Activated T-cell treated with anti-CD3 and anti-CD28 coated beads, Interleukin-2, amount 50 U/mL, for 24 hours (primary cell): ENCODE measurements around the gene CDH4.

Experiments
- DNase-seq: peaks from one replicate; pipeline ENCODE4 v3.0.0-alpha.2; 2020
- H3K27ac Mint-ChIP-seq: 2 replicates; pipeline ENCODE4 v1.8.0; 2020; ENCODE audit warnings: mild to moderate bottlenecking, mixed read lengths
- H3K27me3 Mint-ChIP-seq: 2 replicates; pipeline ENCODE4 v1.8.0; 2020; ENCODE audit warnings: mixed read lengths
- H3K36me3 Mint-ChIP-seq: 2 replicates; pipeline ENCODE4 v1.8.0; 2020; ENCODE audit warnings: low read depth, mixed read lengths
- H3K4me1 Mint-ChIP-seq: 2 replicates; pipeline ENCODE4 v1.8.0; 2020; ENCODE audit warnings: low read depth, mixed read lengths
- H3K4me3 Mint-ChIP-seq: 2 replicates; pipeline ENCODE4 v1.8.0; 2020; ENCODE audit warnings: mild to moderate bottlenecking, moderate library complexity, mixed read lengths
- H3K9me3 Mint-ChIP-seq: 2 replicates; pipeline ENCODE4 v1.8.0; 2020; ENCODE audit warnings: mixed read lengths

CDH4 gene

DNA sequence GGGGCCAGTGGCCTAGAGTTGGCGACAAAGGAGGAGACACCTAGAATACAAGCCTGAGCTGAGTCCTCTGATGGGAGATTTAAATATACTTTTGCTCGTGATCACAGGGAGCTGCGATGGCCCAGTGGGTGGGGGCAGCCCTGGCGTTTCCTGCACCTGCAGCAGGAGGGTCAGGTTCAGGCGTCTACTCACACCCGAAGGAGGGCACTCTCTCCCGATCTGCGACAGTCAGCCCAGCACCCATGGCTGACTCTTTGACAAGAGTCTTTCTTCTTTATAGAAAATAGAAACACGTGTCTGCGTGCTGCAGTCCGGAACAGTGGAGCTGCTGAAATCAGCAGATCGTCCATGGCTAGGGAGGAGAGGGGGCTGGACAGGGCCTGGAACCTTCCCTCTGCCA lies 338.2 kb downstream of the CDH4 start:
- H3K36me3 Mint-ChIP-seq: no peaks in the 10 kb centered on the region
- peaks cover 16% of the 10 kb centered on the region for H3K9me3 Mint-ChIP-seq
- DNase-seq: no peak
- no peaks in the 10 kb centered on the region for H3K4me1 Mint-ChIP-seq
- peaks cover 8% of the 10 kb centered on the region for H3K27me3 Mint-ChIP-seq
- H3K27ac Mint-ChIP-seq: no peak overlapping the region
- no peak overlapping the region for H3K4me3 Mint-ChIP-seq

DNA sequence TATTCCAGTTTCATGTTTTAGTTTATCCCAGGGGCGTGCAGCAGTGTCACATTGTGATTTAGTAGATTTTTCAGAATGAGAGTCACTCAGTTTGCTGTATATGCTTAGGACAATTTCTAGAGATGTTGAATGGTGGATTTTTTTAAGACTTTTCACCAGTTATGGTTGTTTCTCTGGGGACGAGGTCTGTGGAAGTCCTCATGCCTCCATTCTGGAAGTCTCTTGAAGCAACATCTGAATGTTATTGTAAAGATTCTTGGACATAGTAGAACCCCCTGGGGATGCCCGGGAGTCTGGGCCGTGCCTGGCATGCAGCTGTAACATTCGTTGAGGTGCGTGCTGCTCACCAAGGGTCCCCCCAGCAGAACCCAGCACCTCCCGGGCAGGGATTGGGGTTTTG lies 341.5 kb downstream of the CDH4 start:
- Mint-ChIP-seq H3K9me3 (peaks cover 20% of the 10 kb centered on the region), H3K27me3 (peaks cover 7% of the 10 kb centered on the region), H3K4me1 (no peaks in the 10 kb centered on the region), H3K4me3 (no peak overlapping the region), H3K36me3 (no peaks in the 10 kb centered on the region), H3K27ac (no peak overlapping the region)
- no peak for DNase-seq

DNA sequence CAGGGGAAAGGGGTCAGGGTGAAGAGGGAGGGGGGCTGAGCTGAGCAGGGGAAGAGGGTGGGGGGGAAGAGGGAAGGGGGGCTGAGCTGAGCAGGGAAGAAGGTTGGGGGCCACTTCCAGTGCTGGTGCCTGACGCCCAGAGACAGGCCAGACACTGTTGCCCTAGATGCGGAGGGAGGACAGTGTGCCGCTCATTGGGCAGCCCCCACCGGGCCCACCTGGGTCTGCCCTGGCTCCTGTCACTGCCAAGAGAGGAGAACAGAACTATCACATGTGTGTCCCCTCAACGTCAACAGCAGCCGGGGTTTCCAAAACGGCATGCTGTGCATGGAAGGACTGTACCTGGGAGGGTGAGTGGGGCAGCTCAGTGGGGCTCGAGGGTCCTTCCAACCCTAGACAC lies 342.1 kb downstream of the CDH4 start:
- Mint-ChIP-seq H3K4me1 (no peaks in the 10 kb centered on the region), H3K9me3 (peaks cover 20% of the 10 kb centered on the region), H3K36me3 (no peaks in the 10 kb centered on the region), H3K27ac (no peak overlapping the region), H3K27me3 (no peaks in the 10 kb centered on the region), H3K4me3 (no peak overlapping the region)
- no peak for DNase-seq

DNA sequence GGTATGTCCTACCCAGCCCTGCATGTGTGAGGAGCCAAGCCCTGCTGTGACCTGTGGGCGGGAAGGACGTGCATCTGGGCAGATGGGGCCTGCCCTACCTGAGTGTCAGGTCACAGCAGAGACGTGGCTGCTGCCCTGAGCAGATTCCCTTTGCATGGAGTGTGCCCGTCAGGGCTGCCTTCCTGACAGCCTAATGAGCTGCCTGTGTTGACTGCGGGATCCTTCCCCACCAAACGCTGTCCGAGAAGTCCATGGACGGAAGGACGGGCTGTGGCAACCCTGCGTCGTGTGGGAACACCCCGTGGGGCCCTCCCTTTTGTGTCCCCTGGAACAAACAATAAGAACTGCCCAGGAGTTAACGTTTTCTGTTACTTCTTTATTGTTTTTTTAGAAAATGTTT lies 343.2 kb downstream of the CDH4 start:
- Mint-ChIP-seq H3K27ac (no peak overlapping the region), H3K4me1 (no peaks in the 10 kb centered on the region), H3K9me3 (peaks cover 20% of the 10 kb centered on the region), H3K36me3 (no peaks in the 10 kb centered on the region), H3K27me3 (no peaks in the 10 kb centered on the region), H3K4me3 (no peak overlapping the region)
- DNase-seq: no peak

DNA sequence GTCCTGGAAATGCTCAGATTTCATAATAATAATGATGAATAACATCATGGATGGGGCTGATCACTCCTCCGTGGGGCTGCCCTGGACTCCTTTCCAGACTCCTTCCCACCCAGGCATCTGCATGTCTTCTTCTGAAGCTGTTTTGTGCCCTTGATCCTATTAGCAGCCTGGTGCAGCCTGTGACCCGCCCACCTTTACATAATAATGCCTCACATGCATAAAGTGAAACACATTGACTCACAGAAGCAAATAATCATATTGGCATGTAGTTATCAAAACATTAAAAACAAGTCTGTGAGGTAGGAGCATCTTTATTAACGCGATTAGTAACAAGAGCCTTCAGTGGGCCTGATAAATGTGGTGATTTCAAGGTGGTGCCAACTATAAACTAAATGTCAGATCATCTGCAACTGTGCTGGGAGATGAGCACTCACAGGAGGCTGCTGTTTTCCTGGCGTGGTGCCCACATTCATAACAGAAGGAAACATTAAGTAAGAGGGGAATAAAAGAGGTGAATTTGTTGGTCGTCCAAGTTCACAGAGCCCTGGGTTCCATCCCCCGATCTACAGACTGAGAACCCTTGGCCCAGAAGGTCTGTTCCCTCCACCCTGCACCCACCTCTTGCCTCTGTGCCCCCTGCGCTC lies 344.7 kb downstream of the CDH4 start:
- Mint-ChIP-seq H3K9me3 (peaks cover 16% of the 10 kb centered on the region), H3K27me3 (no peaks in the 10 kb centered on the region), H3K4me3 (no peak overlapping the region), H3K4me1 (no peaks in the 10 kb centered on the region), H3K27ac (no peak overlapping the region), H3K36me3 (no peaks in the 10 kb centered on the region)
- no peak for DNase-seq

DNA sequence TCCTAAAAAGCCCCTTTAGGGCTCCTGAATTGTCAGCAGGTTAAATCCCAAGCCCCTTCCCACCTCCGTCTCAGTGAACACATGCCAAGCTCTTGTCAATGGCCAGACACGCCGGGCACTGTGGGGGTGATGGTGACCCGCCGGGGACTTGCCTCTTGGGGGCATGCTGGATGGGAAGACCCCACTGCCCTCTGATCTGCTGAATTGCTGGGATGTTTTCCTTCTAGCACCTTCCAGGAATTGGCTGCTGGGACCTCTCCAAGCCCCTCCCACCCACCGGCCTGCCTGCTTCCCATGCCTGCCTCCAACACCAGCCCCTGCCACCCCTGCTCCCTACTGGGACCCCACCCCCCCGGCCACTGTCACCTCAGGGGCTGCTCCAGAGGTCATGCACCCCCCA lies 345.9 kb downstream of the CDH4 start:
- DNase-seq: no peak
- peaks cover 9% of the 10 kb centered on the region for H3K9me3 Mint-ChIP-seq
- no peak overlapping the region for H3K27ac Mint-ChIP-seq
- H3K4me1 Mint-ChIP-seq: no peaks in the 10 kb centered on the region
- no peak overlapping the region for H3K4me3 Mint-ChIP-seq
- no peaks in the 10 kb centered on the region for H3K27me3 Mint-ChIP-seq
- H3K36me3 Mint-ChIP-seq: no peaks in the 10 kb centered on the region

DNA sequence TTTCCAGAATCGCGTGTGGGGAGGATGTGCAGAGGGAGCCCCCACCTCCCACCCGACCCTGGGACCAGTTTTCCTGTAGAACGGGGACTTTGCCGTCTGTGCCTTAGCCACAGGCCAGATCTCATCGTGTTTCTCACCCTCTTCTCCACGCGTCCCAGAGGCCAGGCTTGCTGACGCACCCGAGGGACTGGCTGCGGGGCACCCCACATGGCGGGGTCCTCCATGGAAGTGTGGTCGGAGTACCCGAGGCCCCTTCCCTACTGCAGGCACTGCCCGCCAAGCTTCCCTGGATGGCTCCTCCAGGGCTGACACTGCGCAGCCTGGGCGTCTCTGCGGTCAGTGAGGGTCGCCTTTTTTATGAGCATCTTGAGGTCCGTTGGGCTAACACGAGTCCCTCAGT lies 346.5 kb downstream of the CDH4 start:
- Mint-ChIP-seq H3K27ac (no peak overlapping the region), H3K9me3 (peaks cover 4% of the 10 kb centered on the region), H3K36me3 (no peaks in the 10 kb centered on the region), H3K27me3 (no peaks in the 10 kb centered on the region), H3K4me1 (no peaks in the 10 kb centered on the region), H3K4me3 (no peak overlapping the region)
- DNase-seq: no peak

DNA sequence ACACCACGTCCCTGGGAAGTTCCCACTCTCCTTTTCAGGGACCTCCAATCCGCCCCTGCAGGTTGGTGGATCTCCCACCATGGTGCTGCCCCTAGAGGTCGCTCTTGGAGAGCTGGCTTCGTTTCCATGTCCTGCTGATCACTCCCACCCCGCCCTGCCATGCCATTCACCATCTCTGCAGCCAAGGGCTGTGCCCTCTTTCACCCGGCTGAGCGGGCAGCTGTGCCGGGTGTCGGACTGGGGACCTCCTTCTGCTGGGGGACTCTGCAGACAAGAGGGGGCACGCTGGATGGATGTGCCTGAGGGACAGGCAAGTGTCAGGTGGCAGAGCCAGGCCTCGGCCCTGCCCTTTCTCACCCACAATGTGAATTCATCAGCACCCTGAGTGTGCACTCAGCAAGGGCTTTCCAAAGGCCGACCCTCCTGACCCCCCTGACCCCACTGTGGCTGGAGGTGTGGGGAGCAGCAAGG lies 347.0 kb downstream of the CDH4 start:
- Mint-ChIP-seq H3K9me3 (peaks cover 4% of the 10 kb centered on the region), H3K27ac (no peak overlapping the region)

DNA sequence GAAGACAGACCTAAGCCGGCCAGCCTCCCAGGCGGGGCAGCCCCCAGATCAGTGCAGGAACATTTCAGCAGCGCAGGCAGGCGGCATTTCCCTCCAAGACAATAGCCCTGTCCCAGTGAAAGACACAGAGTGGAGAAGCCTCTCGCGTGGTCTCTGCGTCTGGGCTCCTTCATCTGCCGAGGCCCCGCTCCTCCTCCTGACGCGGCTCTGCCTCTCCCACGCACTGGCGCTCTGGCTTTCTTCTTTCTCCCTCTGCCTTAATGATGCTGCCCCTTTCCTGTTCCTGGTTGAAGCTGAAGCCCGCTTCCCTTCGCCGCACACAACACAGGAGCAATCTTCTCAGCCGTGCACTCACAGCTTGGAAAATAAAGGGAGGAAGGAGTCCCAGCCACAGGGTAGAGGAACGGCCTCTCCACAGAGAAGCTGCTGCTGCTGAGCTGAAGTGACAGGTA lies 347.5 kb downstream of the CDH4 start:
- no peaks in the 10 kb centered on the region for H3K36me3 Mint-ChIP-seq
- no peak overlapping the region for H3K27ac Mint-ChIP-seq
- DNase-seq: no peak
- H3K9me3 Mint-ChIP-seq: peaks cover 4% of the 10 kb centered on the region
- H3K4me1 Mint-ChIP-seq: no peaks in the 10 kb centered on the region
- no peaks in the 10 kb centered on the region for H3K27me3 Mint-ChIP-seq
- no peak overlapping the region for H3K4me3 Mint-ChIP-seq

More for the DNA sequence above, 347.0 kb downstream of the CDH4 start:
- Mint-ChIP-seq H3K27me3 (no peaks in the 10 kb centered on the region), H3K4me3 (no peak overlapping the region), H3K36me3 (no peaks in the 10 kb centered on the region), H3K4me1 (no peaks in the 10 kb centered on the region)
- DNase-seq: no peak

DNA sequence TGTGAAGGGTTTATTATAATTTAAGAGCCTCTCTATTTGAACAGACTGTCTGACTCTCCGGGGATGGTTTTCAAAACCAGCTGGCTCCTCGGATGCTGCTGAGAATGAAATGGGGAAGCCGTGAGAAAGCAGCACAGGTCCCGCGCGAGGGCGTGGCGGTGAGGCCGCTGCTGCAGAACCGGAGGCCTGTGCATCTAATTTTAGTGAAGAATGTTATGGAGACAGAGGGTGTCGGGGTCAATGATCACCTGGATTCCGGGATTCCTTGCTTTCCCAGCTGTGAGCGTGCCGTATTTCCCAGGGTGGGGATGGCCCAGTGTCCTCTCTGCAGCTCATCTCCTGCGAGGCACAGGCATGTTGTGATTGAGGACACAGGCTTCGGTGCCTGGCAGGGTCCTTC lies 348.0 kb downstream of the CDH4 start:
- DNase-seq: no peak
- peaks cover 4% of the 10 kb centered on the region for H3K9me3 Mint-ChIP-seq
- no peaks in the 10 kb centered on the region for H3K4me1 Mint-ChIP-seq
- H3K27me3 Mint-ChIP-seq: no peaks in the 10 kb centered on the region
- no peaks in the 10 kb centered on the region for H3K36me3 Mint-ChIP-seq
- H3K27ac Mint-ChIP-seq: no peak overlapping the region
- H3K4me3 Mint-ChIP-seq: no peak overlapping the region

DNA sequence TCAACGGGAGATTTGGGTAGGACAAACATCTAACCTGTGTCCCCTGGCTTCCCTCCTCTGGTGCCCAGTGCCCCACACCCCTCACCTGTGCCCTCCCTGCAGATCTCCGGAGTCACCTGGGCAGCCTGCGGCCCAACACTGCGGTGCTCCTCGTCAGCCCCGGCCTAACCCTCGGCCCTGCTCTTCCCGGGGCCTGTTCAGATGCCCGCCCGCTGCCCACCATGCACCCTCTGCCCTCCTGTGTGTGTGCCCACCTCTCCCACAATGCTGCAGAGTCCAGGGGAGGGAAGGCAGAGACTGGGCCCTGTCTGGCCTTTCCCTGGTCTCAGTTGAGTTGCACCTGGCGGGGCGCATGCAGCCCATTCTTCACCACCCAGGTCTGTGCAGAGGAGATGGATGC lies 349.3 kb downstream of the CDH4 start:
- H3K9me3 Mint-ChIP-seq: no peaks in the 10 kb centered on the region
- no peak for DNase-seq
- no peak overlapping the region for H3K27ac Mint-ChIP-seq
- H3K36me3 Mint-ChIP-seq: no peaks in the 10 kb centered on the region
- H3K4me1 Mint-ChIP-seq: no peaks in the 10 kb centered on the region
- H3K4me3 Mint-ChIP-seq: no peak overlapping the region
- no peaks in the 10 kb centered on the region for H3K27me3 Mint-ChIP-seq

DNA sequence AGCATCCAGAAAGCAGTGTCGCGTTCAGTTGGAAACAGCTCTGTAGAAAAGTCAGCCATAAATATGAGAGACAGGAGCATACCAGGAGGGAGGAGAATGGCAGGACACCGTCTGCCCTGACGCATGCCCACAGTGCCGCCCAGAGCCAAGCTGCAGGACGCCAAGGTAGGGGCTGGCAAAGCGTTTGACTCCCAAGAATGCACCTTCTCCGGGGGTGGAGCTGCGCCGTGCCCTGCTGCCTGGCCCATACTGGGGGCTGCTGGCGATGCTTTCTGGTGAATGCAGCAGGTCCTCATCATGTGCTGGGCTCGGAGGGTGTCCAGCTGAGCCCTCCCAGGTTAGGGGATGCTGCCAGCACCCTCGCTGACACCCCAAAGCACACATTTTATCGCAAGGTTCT lies 349.8 kb downstream of the CDH4 start:
- H3K36me3 Mint-ChIP-seq: no peaks in the 10 kb centered on the region
- DNase-seq: no peak
- no peak overlapping the region for H3K27ac Mint-ChIP-seq
- no peak overlapping the region for H3K4me3 Mint-ChIP-seq
- H3K9me3 Mint-ChIP-seq: no peaks in the 10 kb centered on the region
- H3K4me1 Mint-ChIP-seq: no peaks in the 10 kb centered on the region
- no peaks in the 10 kb centered on the region for H3K27me3 Mint-ChIP-seq

DNA sequence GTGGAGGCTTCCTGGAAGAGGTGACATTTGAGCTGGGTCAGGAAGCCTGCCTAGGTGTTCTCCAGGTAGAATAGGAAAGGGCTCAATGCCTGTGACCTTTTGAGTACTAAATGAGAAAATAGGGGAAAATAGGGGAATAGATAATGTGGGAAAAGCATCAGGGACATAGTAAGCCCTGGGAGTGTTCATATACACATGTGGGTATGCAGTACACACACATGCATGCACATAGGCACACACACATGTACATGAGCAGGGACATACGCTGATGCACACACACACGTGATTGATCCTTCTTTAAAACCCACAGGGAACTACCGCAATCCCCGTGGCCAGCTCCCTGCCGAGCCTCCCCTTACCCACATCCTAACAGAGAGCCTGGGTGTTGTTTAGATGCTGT lies 351.7 kb downstream of the CDH4 start:
- Mint-ChIP-seq H3K4me3 (no peak overlapping the region), H3K9me3 (no peaks in the 10 kb centered on the region), H3K4me1 (no peaks in the 10 kb centered on the region), H3K27me3 (no peaks in the 10 kb centered on the region), H3K27ac (no peak overlapping the region), H3K36me3 (no peaks in the 10 kb centered on the region)
- DNase-seq: no peak

DNA sequence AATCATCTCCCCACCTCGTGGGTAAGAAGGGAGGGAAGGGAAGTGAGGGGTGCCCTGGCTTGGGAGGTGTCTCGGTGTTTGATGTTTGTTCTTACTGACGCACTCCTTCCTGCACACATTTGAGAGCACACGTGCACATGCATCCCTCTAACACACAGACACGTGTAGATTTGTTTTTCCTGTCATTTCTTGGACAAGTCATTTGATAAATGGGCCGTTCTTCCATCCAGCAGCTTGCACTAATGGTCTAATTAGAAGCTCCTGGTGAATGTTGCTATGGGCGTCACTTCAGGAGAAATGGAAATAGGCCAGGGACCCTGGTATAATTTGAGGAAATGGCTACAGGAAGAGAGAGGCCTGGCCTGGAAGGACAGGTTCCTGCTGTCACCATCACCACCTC lies 352.5 kb downstream of the CDH4 start:
- Mint-ChIP-seq H3K9me3 (no peaks in the 10 kb centered on the region), H3K27me3 (no peaks in the 10 kb centered on the region), H3K27ac (no peak overlapping the region), H3K36me3 (no peaks in the 10 kb centered on the region), H3K4me1 (no peaks in the 10 kb centered on the region), H3K4me3 (no peak overlapping the region)
- no peak for DNase-seq

DNA sequence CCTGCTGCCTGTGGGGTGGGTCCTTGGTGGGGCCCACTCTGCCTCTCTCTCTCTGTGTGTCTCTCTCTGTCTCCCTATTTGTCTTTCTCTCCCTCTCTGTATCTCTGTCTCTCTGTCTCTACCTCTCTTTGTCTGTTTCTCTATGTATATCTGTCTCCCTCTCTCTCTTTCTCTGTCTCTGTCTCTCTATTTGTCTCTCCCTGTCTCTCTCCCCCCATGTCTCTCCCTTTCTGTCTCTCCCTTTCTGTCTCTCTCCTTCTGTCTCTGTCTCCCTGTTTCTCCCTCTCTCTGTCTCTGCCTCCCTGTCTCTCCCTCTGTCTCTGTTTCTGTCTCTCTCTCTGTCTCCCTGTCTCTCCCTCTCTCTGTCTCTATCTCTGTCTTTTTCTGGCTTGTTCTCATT lies 353.2 kb downstream of the CDH4 start:
- no peaks in the 10 kb centered on the region for H3K27me3 Mint-ChIP-seq
- no peaks in the 10 kb centered on the region for H3K9me3 Mint-ChIP-seq
- DNase-seq: no peak
- no peak overlapping the region for H3K27ac Mint-ChIP-seq
- H3K4me3 Mint-ChIP-seq: no peak overlapping the region
- H3K4me1 Mint-ChIP-seq: no peaks in the 10 kb centered on the region
- H3K36me3 Mint-ChIP-seq: no peaks in the 10 kb centered on the region
